HG03439 (cell line): ENCODE measurements around the gene BTNL2.
"Not testable (repeated sequence)": the region's sequence is repeated elsewhere in the genome, so short reads cannot be mapped to it uniquely, and the experiment has no call there.

Experiments
- ATAC-seq: cut with Tn5 transposase; IDR thresholded peaks from one replicate; pipeline ENCODE4 v1.9.1; 2021; ENCODE audit warnings: mild to moderate bottlenecking, moderate library complexity; ENCODE audit not compliant: unreplicated experiment

BTNL2 gene, protein sequence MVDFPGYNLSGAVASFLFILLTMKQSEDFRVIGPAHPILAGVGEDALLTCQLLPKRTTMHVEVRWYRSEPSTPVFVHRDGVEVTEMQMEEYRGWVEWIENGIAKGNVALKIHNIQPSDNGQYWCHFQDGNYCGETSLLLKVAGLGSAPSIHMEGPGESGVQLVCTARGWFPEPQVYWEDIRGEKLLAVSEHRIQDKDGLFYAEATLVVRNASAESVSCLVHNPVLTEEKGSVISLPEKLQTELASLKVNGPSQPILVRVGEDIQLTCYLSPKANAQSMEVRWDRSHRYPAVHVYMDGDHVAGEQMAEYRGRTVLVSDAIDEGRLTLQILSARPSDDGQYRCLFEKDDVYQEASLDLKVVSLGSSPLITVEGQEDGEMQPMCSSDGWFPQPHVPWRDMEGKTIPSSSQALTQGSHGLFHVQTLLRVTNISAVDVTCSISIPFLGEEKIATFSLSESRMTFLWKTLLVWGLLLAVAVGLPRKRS

DNA sequence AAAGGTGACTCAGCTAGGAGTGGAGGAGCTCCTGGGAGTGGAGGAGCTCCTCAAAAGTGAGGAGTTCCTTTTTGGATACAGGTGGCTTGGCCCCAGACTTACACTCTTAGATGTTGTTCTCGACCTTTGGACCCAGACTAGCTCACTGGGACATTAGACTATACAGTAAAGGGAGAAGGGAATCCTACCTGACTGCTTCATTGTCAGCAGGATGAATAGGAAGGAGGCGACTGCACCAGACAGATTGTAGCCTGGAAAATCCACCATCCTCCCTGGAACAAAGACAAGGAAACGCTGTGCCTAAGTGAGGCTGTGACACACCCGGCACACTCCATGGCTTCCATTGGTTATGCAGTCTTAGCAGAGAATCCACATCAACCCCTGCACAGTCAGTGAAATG is at the start of gene BTNL2:
TSS of gene BTNL2 (minus strand) at position 325 of the 400 bp plus-strand sequence. CDS start at position 267, 58 bp downstream.
- ATAC-seq: no peak

DNA sequence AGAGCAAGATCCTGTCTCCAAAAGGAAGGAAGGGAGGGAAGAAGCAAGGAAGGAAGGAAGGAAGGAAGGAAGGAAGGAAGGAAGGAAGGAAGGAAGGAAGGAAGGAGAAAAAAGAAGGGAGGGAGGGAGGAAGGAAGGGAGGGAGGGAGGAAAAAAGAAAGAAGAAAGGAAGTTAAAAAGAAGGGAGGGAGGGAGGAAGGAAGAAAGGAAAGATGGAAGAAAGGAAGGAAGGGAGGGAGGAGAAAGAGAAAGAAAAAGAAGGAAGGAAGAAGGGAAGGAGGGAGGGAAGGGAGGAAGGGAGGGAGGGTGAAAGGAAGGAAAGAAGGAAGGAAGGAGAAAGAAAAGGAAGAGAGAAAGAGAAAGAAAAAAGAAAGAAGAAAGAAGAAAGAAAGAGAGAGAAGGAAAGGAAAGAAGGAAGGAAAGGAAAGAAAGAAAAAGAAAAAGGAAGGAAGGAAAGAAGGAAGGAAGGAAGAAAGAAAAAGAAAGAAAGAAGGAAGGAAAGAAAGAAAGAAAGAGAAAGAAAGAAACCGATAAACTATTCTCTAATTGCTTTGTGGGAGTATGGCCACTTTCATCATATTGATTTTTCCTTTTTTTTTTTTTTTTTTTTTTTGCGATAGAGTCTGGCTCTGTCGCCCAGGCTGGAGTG is 42.2 kb upstream of the BTNL2 start:
- ATAC-seq: no peak

DNA sequence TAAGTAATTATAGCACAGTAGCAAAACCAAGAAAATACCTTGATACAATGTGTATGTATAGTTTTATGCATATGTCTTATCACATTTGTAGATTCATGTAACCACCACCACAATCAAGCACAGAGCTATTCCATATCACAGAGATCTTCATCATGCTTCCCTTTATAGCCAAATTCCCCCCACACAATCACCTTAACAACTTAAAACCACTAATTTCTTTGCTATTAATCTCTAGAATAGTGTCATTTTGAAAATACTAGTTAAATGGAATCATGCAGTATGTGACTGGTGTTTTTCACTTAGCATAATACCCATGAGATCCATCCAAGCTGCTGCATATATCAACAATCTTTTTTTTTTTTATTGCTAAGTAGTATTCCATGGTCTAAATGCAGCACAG is 41.0 kb upstream of the BTNL2 start:
- ATAC-seq: no peak

DNA sequence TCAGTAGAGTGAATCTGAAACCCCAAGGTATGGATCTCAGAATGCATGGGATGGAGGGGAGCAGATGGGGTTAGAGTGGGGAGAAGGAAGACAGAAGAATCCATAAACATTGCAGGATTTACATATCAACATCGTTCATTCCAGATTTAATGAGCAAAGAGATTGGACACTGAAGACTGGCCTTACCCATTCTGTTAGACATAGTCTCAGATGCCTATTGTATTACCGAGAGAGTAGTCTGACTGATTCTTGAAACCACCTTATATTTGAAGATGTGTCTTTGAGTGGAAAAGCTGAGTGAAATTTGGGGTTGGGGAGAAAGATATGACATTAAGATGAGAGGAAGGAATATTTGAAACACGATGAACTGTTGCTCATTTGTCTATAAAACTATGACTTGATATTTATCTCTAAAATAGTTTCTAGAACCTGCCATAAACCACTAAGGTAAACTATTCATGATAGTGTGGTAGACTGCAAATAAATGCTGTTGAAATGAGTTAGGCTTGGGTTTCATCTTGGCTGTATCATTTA is 38.4 kb upstream of the BTNL2 start:
- ATAC-seq: no peak

DNA sequence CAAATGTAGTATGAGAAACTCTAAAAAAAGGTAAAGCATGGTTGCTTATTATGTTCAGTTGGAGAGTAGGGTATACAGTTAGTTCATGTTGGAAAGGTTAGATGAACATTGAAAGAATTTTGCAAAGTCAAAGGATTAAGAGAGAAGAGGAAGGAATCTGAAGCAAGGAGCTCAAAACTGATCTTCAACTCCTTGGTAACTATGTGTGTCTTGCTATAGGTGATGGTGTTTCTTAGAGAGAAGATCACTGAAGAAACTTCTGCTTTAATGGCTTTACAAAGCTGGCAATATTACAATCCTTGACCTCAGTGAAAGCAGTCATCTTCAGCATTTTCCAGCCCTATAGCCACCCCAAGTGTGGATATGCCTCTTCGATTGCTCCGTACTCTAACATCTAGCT is 37.5 kb upstream of the BTNL2 start:
- ATAC-seq: no peak

DNA sequence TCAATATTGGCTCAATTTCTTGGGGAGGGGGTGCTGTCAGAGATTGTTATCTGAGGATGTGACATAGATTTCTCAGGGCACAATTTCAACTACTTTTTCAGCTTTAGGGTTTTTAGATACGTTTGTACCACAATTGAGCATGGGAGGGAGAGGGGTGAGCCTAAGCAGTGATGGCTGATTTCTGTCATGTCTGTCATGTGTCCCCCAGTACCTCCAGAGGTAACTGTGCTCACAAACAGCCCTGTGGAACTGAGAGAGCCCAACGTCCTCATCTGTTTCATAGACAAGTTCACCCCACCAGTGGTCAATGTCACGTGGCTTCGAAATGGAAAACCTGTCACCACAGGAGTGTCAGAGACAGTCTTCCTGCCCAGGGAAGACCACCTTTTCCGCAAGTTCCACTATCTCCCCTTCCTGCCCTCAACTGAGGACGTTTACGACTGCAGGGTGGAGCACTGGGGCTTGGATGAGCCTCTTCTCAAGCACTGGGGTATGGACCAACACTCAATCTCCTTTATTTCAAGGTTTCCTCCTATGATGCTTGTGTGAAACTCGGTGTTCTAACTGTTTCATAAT is 36.1 kb upstream of the BTNL2 start:
- no peak for ATAC-seq

DNA sequence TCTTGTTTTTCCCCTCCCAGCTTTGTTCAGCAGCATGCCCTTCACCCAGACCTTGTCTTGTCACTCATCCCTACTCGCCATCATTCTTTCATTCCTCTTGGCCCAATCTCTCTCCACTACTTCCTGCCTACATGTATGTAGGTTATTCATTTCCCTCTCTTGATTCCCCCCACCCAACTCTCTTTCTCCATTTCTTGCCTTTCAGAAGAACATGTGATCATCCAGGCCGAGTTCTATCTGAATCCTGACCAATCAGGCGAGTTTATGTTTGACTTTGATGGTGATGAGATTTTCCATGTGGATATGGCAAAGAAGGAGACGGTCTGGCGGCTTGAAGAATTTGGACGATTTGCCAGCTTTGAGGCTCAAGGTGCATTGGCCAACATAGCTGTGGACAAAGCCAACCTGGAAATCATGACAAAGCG is 35.3 kb upstream of the BTNL2 start:
- no peak for ATAC-seq

DNA sequence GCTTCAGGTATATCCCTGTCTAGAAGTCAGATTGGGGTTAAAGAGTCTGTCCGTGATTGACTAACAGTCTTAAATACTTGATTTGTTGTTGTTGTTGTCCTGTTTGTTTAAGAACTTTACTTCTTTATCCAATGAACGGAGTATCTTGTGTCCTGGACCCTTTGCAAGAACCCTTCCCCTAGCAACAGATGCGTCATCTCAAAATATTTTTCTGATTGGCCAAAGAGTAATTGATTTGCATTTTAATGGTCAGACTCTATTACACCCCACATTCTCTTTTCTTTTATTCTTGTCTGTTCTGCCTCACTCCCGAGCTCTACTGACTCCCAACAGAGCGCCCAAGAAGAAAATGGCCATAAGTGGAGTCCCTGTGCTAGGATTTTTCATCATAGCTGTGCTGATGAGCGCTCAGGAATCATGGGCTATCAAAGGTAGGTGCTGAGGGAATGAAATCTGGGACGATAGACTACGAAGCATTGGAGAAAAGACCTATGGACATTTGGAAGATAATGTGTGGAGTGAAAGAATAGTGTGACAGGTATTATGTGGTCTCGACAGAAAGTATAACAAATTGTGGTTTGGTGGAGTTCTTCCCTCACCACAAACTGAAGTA is 32.7 kb upstream of the BTNL2 start, which contains the start of gene HLA-DRA:
TSS of gene HLA-DRA (plus strand) at position 286 of the 613 bp plus-strand sequence. CDS start at position 350, 64 bp downstream.
- ATAC-seq: peak; percentile 61

DNA sequence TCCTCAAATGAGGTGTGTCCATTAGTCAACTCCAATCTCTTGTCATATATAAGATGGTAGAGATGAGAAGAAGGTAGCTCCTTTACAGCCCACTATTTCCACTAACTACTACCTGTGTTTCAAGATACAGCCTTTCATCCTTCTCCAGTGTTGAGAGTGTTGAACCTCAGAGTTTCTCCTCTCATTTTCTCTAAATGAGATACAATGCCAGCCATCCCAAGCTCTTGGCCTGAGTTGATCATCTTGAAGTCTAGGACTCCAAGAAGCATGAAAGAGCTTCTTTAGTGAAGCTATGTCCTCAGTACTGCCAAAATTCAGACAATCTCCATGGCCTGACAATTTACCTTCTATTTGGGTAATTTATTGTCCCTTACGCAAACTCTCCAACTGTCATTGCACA is 32.2 kb upstream of the BTNL2 start:
- ATAC-seq: no peak

DNA sequence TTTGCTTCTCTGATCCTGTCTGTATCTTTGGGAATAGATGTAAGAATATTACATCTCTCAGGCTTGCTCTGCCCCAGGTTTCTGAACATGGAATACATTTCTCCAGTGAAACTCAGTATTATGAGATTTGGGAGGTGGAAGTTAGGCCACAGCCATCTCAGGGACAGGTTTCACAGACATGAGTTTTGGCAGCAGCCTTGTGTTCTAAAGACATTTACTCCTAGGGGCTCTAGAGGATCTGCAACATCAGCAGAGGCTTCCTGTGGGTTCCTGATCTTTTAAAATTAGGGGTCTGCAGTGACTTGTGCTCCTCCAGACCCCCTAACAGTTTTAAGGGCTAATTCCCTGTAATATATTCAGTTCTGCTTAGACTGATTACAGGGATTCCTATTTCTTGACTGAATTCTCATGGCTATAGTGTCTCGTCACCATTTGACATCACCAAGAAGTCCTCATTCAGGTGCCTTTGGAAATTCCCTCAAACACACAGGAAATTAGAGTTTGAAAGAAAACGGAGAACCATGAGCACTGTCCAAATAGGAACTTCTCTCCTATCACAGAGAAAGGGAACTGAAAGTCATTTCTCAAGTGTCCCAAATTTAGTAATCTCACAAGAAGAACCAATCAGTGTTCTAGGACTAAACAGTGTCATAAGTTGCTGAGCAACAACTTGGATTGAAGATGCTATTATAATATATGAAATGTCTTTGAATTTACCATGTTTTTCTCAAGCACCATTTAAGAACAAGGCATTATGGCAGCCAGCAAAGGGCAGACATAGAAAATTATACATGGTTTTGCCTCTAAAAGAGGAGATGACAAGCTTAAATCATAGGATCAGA is 30.2 kb upstream of the BTNL2 start:
- ATAC-seq: peak; percentile 60

DNA sequence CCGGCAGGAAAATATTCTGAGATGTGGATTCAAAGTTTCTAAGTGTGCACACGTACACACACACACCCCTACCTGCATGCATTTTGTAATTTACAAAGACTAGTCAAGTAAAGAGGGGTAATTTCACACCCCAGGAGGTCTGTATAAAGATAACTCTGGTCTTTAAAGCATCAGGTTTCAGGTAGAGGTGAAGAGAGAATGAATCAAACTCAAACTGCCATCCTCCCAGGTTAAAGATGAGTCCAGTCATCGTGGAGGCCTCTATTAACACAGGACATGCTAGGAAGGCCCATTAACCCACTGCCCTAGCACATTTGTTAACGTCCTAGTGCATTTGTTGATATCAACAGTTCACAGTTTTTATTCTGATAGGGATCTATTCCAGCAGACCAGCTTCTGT is 29.2 kb upstream of the BTNL2 start:
- ATAC-seq: no peak

DNA sequence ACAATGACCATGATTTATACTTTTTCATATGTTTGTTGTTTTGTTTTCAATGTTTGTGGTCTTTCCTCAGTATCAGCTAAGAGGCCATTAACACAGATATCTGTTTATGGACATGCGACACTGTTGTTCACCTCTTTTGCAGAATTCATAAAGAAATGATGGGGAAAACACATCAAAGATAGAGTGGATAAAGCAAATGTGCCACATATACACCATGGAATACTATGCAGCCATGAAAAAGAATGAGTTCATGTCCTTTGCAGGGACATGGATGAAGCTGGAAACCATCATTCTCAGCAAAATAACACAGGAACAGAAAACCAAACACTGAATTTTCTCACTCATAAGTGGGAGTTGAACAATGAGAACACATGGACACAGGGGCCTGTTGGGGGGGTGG is 27.0 kb upstream of the BTNL2 start:
- not testable (repeated sequence) for ATAC-seq

DNA sequence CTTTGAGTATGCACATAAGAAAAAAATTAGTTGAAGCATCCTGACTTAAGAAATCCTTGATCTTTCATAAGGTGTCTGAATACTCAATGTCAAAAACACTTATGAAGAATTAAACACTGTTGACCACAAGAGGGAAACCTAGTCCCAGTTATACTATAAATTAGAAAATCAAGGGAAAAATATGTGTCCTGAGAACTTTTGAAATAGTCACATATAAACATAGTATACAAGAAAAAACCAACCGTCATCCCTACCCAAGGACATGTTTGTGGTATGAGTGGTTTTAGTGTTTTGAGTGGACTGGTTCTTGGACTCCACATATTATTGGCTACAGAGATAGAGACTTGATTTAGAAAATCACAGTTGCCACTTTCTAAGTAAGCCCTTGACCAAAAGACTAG is 25.1 kb upstream of the BTNL2 start:
- no peak for ATAC-seq

DNA sequence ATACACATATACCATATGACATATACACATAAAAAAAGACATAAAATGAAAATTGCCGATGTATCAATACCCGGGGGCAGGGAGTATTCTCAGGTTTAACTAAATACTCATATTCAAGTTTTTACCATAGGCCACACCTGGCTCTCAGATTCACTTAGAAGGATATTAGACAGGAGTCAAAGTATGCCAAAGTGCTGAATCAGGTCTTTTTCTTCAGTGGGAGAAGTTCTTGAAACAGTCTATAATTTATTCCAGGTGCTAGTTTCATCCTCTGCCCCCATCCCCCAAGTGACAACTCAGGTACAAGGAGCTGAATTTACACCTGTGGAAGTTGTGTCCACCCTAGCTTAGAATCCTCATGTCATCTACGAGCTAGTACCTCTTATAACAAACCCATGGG is 24.2 kb upstream of the BTNL2 start:
- no peak for ATAC-seq

DNA sequence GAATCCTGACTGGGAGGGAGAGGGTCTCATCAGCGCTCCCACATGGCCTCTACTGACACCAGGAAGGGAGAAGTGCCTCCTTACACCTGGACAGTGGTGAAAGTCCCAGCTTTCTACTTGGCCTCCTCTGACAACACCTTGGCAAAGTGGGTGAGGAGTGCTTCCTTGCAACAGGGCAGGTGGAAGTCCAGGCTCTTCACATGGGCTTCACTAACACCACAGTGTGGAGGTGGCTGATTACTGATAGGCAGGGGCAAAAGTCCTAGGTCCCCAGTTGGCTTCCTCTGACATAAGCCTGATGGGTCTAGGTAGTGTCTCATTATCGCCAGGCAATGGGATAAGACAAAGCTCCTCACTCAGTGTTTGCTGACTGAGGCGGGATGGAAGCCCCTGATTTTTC is 23.2 kb upstream of the BTNL2 start:
- ATAC-seq: no peak

DNA sequence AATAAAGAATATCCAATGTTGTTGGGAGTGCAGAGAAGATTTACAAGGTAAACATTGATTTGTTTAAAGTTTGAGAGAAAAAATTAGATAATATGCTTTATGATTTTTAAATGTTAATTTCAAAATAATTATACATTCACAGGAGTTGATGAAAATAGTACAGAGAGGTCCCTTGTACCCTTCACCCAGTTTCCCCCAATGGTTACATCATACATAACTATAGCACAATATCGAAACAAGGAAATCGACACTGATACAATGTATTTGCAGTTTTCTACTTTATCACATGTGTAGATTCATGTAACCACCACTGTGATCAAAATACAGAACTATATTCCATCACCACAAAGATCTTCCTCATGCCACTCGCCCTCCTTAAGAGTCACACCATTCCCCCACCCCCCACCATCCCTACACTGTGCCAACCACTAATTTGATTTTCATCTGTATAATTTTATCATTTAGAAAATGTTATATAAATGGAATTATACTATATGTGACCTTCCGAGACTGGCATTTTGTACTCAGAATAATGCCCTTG is 21.0 kb upstream of the BTNL2 start:
- no peak for ATAC-seq

DNA sequence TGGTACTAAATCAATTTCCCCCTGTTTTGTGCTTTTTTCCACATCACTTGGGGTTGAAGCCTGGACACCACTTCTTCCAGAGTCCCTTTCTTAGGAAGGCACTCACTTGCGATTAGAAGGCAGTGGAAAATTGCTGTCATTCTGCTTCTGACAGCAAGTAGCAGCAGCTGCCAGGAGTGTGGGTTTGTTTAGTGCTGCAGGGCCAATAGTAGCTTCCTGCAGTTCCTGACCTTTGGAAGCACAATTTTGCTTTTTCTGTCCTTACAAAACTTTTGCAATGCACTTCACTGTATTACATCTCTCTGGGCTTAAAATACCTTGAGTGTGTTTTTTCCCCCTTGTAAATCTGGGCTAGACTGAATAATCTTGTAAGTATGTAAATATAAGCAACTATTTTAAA is 20.2 kb upstream of the BTNL2 start:
- ATAC-seq: no peak

DNA sequence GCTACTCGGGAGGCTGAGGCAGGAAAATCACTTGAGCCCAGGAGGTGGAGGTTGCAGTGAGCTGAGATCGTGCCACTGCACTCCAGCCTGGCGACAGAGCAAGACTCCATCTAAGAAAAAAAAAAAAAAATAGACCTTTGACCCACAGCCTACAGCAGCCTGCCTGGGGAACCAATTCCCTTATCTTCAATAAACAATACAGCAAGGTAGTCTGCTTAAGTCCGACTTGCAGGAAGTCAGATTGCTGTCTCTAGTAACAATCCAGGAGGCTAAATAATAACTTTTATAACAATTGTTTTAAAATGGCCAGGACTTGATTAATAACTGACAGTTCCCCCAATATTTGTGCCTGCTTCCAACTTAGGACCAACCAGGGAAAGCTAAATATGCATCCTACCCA is 19.4 kb upstream of the BTNL2 start:
- ATAC-seq: no peak

DNA sequence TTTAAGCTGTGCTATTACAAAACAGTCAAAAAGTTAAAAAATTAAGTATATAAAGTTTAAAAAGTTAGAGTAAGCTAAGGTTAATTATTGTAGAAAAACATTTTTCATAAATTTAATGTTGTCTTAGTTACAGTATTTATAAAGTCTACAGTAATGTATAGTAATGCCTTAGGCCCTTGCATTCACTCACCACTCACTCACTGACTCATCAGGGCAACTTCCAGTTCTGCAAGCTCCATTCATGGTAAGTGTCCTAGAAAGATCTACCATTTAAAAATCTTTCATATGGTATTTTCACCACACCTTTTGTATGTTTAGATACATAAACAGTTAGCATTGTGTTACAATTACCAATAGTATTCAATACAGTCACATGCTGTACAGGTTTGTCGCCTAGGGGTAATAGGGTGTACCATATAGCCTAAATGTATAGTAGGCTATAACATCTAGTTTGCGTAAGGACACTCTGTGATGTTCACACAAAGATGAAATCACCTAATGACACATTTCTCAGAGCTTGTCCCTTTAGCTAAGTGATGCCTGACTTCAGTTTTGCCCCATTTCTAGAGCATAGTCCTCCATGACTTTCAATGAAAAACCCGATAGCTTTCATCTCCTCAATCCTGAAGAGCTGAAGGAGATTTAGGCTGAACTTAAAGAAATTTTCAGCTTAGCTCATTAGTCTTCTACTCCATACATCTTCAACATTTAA is 17.8 kb upstream of the BTNL2 start:
- no peak for ATAC-seq
